Activated naive CD4-positive, alpha-beta T cell treated with anti-CD3 and anti-CD28 coated beads, Interleukin-2, amount 50 U/mL, for 16 hours (primary cell): ENCODE results near the gene SMARCAD1.
"Not testable (repeated sequence)": the region's sequence is repeated elsewhere in the genome, so short reads cannot be mapped to it uniquely, and the experiment has no call there.

ENCODE experiments used
- DNase-seq: peaks from one replicate; pipeline ENCODE4 v3.0.0-alpha.2; 2020

Gene SMARCAD1

DNA sequence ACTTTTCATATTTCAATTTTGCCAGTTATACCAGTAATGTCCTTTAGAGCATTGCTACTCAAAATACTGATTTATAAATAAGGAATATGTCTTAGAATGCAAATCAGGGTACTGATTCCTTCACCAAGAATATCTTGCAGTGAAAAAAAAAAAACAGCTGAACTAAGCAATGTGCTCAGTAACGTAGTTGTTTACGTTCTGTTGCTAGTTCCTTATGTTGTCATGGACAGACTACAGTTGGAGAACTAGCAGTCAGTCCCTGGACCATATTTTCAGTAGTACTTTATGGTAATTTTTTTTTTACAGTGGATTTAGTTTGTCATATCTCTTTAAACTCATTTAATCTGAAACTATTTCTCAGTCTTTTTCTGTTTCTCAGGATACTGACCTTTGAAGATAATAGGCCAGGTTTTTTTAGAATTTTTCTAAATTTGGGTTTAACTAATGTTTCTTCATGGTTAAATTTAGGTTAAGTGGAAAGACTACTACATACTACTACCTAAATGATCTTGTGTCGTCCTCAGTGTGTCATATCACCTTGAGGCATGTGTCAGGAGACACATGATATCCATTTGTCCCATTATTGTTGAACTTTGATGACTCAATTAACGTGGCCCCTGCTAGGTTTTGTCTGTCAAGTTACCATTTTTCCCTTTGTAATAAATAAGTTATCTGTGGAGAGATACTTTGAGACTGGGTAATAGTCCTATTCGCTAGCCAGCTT, 21.0 kb downstream of the SMARCAD1 start:
- no peak for DNase-seq

DNA sequence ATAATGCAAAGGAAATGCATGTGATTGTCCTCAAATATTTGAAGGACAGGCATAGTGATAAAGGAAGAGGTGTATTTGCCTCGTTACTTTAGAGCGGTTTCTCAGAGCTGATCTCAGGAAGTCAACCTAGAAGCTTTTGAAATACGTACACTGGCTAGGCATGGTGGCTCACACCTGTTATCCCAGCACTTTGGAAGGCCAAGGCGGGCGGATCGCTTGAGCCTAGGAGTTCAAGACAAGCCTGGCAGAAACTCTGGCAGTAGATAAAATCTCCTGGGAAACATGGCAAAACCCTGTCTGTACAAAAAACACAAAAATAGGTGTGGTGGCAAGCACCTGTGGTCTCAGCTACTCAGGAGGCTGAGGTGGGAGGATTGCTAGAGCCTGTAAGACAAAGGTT, 24.9 kb downstream of the SMARCAD1 start:
- DNase-seq, result no peak

DNA sequence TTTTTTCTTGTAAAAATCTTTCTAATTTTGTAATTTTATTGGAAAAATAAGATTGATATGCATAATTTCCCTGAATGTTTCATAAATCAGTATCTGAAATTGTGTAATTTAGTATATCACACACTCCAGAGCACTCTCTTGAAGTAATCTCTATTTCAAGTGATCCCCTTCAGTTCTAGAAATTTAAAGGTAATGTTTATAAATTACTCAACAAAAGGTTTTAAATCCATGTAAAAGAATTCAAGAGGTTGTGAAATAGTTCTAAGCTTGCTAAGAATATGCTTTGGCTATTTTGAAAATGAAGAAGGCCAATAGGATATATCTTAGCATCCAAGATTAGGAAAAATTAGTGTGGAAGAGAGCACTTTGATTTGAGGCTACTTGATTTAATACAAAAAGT, 28.2 kb downstream of the SMARCAD1 start:
- no peak for DNase-seq

DNA sequence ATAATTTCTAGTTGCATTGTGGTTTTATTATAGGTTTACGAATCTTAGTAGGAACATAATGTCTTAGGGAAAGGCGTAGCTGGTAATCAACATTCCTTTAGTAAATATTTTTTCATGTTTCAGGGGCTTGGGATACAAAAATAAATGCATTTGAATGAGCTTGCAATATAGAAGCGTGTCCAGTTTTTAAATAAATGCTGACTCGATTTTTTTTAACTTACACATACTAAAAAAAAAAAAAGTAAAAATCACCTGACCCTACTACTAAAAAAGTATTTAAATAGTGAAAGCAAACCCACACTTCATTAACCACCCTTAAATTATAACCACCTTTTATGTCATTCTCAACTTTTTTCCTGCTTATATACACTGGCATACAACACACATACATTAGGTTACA, 29.6 kb downstream of the SMARCAD1 start:
- no peak for DNase-seq

DNA sequence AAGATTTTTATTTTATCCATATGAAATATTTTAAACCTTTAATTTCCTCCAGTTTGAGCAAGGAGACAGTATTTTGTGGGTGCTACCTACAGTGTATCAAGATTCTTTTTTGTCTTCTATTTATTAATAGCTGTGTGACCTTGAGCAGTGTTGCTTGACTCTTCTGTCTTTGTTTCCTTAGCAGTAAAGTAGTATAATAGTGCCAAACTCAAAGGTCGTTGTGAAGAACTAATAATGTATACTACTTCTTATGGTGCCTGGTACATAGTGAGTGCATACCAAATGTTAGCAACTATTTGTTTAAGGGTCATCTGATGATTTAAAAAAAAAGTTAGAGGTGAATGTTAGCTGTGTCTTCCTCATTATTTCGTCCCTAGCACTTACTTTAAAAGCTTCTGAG, 30.5 kb downstream of the SMARCAD1 start:
- no peak for DNase-seq

DNA sequence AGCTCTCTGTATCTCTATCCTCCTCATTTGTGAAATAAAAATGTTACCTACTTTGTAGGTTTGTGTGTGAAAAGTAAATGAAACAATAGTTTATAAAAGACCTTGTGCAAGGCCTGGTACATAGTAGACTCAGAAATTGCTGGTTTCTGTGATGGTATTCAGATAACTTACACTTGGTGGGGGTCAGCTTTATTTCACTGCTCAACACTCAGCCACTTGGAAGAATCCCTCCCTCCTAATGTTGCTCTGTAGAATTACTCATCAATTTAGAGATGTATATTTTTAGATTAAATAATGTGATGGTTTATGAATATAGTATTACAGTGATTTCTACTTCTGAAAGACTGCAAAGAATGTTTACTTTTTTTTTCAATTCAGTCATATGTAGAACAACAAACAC, 32.7 kb downstream of the SMARCAD1 start:
- DNase-seq, result no peak

DNA sequence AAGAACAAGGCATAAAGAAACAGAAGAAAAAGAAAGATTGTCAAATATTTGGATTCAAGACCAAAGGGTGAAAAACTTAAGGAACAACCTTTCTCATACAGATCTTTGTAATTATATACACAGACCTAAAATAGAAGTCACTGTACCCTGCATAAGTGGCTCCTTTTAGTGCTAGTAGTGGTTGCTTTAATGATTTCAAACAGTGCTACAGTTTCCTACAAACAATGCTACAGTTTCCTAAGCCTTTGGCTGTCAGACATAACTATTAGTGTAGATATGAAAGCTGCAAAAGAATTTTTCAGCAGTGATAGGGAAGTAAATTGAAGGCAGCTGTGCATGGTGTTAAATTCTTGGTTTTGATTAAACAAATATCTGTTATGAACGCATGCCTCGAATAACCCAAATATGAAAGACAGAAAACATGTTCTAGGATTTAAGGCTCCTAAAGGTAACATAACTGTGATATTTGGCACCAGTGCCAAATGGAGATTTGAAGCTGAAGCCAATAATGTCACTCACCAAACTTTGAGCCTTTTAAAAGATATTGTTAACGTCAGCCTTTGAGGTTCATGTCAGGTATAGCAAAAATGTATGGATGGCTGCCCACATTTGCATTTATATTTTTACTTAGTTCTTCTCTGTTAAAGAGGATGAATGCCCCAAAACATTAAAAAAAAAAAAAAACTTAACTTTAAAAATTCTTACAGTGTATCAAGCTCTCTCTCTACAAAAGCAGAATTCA, 36.6 kb downstream of the SMARCAD1 start:
- DNase-seq, result no peak

DNA sequence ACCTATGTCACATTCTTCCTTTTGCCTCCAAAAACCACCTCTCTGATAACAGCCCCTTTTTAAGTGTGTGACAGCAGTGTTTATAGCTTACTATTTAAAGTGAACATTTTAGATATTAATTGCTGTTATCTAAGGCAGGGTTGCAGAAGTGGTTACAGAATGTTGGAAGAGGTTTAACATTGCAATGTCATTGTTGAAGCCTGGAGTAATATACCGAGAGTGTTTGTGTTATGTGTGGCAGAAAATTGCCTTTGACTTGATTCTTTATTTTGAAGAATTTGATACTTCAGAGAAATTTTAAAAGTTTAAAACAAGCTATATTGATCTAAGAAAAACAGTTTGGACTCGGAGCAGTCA, 37.1 kb downstream of the SMARCAD1 start:
- no peak for DNase-seq

DNA sequence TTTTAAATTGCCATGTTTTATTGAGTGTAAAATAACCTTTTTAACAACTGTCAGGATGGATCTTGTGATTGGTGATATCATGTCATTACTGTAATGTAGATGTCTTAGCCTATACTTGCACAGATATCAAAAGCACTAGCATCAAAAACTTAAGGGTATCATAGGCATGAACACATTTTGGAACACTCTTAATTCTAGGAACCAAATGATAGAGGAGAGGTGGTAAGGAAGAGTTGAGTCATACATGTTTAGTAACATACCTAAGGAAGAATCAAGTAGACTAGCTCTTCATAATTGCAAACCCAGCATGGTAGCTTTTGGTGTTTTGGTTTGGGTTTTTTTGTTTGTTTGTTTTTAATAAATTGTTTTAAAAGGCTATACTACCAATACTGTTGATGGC, 43.4 kb downstream of the SMARCAD1 start:
- DNase-seq, result no peak

DNA sequence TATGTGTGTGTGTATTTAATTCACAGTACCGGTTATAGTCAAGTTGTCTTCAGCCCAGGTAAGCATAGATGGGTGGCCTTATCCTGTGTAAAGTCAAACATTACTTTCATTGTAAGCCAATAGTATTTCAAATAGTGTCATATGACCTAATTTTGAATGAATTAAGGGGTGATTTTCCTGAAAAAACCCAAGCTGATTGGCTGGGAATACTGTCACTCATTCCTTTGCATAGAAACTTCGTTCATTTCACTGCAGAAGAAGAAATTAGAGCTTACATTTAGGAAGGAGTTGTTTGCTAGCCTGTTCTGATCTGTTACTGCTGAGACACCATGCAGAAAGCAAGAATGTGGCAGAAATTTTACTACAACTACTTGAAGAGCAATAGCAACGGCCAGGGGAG, 45.4 kb downstream of the SMARCAD1 start:
- no peak for DNase-seq

DNA sequence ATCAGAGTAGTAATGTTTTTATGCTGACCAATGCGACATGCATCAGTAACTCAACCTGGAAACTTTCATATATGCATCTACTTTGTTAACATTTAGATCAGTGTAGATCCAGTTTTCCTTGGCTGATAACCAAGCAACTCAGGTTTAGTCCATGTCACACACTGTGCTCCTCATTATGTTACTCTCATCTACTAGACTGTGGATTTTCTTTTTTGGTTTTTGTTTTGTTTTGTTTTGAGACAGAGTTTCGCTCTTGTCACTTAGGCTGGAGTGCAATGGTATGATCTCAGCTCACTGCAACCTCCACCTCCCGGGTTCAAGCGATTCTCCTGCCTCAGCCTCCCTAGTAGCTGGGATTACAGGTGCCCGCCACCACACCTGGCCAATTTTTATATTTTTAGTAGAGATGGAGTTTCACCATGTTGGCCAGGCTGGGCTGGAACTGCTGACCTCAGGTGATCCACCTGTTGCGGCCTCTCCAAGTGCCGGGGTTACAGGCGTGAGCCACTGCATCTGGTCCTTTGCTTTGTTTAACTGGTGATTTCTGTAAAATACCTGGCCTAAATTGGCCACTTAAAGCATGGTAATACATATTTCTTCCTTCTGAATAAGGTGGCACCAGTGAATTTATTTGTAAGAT, 48.6 kb downstream of the SMARCAD1 start:
- DNase-seq, result no peak

DNA sequence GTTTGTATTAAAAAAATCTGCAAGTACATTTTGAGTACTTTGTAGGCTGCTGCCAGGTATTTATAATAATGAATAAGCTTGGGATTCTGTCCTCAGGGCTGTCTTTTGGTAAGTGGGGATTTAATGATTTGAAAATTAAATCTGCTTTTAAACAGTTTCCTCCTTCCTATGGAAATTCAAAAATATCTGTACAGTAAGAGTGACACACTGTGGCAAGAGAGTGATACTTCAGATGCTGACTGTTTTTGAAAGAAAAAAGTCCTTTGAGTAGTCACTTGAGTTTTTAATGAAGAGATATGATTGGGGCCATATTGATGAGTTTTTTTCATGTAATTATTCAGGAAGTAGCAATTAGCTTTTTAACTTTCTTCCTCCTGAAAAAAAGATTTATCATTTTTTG, 49.2 kb downstream of the SMARCAD1 start:
- DNase-seq, result no peak

DNA sequence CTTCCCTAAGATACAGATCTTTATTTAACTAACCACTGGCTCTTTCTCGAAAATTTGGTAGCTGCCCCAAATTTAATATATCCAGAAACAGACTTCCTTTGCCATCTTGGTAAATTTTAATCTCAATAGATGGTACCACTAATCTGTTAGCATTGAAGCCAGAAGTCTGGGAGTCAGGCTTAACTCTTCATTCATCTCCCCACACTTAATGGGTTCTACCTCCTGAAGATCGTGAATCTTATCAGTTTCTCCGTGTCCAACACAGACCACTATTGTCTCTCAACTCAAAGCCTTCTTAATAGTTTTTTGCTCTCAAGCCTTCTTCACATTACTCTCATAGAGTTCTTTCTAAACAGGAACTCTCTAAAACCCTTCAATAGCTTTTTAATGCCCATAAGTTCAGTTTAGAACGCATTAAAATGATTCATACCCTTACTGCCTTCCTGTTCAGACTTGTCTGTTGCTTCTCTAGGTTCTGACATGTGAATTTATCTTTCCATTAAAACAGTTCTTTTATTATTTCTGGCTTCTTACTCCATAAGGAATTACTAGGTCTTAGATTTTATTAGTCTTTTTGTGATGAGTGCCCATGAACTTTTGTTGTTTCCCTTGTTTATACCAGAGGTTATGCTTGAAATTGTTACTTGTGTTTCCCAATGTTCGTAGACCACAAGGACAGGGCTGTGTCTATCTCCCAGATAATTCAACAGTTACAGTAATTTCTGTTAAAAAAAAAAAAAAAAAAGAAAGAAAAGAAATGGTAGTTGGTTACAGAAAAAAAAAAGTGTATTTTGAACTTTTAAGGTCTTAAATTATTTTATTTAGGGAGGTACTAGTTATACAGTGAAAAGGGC, 54.7 kb downstream of the SMARCAD1 start:
- DNase-seq, result no peak

DNA sequence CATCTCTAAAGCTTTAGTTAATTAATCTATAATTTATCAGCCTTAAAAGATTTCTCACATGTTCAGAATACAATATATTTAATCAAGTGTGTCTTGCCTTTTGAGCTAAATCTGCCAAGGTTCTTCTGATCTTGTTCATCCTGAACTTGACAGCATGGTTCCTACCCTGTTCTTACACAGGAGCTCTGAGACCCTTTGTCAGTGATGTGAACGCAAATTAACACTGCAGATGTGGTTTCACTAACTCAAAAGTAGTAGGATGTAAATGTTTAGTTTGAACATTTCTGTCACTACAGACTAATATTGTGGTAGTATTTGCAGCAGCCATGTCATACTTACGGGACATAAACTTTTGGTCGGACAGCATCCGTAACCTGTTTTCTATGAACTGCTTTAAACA, 59.4 kb downstream of the SMARCAD1 start:
- DNase-seq, result no peak

DNA sequence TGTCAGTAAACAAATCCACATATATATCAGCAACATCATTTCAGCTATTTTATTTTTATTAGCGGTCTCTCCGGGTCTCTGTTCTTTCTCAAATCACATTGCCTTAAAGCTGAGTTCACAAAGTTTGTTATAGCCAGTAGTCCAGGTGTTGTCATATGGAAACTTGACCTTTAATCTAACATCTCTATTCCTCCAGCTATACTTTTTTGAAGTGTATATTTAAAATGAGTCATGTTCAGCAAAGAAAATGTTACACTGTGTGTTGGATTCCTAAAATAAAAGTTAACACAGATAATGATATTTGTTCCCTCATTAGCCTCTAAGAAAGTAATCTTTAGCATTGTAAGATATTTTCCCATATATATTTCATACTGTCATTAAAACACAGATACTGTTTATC, 63.6 kb downstream of the SMARCAD1 start:
- no peak for DNase-seq

DNA sequence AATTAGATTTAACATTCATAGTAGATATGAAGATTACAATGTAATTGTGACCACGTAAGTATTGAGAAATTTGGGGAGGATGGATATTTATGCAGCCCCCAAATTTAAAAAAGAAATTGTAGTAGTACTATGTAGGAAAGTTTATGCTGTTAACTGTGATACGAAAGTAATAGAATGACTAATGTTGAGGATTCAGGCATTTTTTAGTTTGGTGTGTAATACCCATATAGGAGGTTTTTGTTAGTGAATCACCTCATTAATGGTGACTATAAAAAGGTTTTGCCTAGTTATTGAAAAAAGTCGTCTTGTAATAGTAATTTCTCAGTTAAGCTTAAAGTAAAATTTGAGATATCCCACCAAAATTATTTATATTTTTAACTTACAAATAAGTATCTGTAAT, 67.2 kb downstream of the SMARCAD1 start:
- no peak for DNase-seq

DNA sequence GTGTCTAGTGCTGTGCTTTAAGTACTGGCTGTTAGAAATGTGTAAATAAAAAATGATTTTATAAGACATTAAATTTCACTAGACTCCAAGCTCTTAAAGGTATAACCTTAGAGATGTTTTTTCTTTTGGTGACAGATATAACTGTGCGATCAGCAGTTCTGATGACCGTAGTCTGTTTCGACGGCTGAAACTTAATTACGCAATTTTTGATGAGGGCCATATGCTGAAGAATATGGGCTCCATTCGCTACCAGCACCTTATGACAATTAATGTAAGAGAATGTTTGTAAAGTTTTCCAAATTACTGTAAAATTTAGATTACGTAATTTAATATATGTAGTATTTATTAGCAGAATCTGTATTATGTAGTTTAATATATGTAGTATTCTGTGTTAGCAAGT, 68.5 kb downstream of the SMARCAD1 start:
- no peak for DNase-seq

DNA sequence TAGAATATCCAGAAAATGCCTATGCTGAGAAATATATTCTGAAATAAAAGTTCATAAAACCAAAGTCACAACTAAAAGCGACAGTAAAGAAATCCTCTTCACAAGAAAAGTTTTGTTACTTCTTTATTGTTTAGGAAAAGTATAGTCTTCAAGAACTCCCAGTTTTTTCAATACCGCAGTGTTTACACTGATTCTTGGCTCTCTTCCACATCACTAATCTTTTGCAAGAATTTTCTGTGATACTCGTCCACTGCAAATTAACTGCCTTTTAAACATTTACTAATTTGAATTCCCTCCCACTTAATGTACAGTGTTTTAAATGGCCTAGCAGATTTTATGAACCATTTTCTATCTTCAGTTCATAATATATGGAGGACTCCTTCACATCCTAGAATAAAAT, 69.9 kb downstream of the SMARCAD1 start:
- no peak for DNase-seq

DNA sequence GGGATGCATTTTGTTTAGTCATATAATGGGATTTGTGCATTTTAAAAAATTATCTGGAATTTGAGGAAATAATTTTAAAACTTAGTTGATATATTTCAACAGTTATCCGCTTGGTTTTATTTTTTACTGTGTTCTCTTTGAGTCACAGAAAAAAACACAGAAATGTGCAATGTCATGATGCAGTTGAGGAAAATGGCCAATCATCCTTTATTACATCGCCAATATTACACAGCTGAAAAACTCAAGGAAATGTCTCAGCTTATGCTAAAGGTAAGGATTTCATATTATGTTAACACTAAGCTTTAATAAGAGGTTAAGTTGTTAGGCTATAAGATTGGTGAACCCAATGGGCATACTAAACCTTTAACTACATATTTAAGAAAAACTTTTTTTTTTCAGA, 71.1 kb downstream of the SMARCAD1 start:
- DNase-seq, result no peak

DNA sequence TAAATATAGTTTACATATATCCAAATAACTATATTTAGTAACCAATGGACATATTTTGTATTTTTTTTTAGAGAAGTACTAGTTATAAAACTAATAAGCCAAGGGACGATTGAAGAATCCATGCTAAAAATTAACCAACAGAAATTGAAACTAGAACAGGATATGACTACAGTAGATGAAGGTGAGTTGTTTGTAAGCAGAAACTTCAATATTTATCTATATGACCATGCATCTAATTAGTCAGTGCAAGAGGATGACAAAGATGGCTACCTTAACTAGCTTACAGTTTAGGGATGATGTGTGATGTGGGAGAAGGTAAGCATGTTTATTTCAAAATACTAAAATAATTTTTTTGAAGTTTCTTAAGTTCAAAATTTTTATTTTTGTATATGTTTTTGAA, 77.2 kb downstream of the SMARCAD1 start:
- DNase-seq, result no peak

DNA sequence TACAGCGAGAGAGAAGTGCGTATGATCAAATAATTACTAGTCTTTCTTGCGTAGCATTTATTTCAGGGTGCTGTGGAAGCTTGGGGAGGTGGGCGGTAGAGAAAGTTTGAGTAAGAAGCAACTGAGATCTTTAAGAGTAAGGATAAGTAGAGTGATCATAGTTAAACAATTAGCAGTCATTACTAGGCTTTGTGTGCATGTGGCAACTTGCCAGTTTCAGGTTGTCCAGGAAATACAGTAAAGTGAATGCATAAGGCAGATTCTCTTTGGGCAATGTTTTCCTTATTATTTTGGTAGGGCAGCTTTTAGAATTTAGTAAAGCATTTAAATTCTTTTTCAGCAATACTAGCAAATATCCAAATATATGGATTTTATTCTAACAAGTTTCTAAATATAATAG, 78.0 kb downstream of the SMARCAD1 start:
- no peak for DNase-seq

DNA sequence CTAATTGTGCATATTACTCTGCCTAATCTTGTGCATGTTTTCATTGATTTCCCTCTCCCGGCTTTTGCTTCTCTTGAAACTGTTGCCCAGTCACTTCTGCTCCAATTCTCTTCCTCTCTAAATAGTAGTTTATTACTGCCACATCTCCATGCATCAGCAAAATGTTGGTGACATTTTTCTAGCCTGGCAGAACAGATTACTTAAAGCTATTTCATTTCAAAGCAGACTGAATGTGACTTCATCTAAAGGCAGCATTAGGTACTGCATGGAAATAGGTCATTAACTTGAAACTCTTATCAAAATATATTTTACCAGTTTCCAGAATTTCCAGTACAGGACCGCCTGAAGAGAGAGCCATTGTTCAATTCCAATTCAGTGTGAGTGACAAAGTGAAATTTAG, 82.6 kb downstream of the SMARCAD1 start:
- DNase-seq, result no peak

DNA sequence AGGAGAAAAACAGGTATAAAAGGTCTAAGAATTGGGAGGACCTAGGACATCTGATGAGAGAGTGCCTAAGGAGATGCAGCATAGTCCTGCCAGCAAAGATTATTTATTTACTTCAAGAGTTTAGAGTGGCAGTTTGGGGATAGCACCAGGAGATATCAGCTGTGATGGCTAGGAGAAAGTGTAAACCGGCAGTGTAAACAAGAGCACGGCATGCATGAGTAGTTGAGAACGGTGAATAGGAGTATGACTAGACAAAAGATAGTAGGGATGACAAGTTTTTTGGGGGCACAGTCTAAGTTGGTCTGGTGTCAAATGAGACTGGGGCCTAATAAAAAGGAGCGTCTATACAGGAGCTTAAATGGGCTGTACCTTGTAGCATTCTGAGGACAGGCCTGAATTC, 86.3 kb downstream of the SMARCAD1 start:
- not testable (repeated sequence) for DNase-seq
